Nephron (organoid): ENCODE data around the gene VAPB.

Experiments used
- H3K27ac Mint-ChIP-seq, 3 experiments: 2 replicates each; pipeline ENCODE4 v1.8.0; 2020; ENCODE audit warnings: mixed read lengths in 3 of 3, mild to moderate bottlenecking in 2 of 3, moderate library complexity in 1 of 3
- H3K27me3 Mint-ChIP-seq: 2 replicates; pipeline ENCODE4 v1.8.0; 2021; ENCODE audit warnings: low read depth, mild to moderate bottlenecking, moderate library complexity, mixed read lengths
- H3K36me3 Mint-ChIP-seq: 2 replicates; pipeline ENCODE4 v1.8.0; 2020; ENCODE audit warnings: low read depth, mixed read lengths
- H3K4me1 Mint-ChIP-seq: 2 replicates; pipeline ENCODE4 v1.8.0; 2020; ENCODE audit warnings: mixed read lengths
- H3K4me3 Mint-ChIP-seq, 3 experiments: 2 replicates each; pipeline ENCODE4 v1.8.0; 2020; ENCODE audit warnings: mild to moderate bottlenecking in 3 of 3, mixed read lengths in 3 of 3, moderate library complexity in 2 of 3
- H3K9me3 Mint-ChIP-seq: 2 replicates; pipeline ENCODE4 v1.8.0; 2020; ENCODE audit warnings: mixed read lengths
- CTCF ChIP-seq, 3 experiments: fragments of 200-600 bp; sonication (generic); IDR thresholded peaks; one replicate each; pipeline ENCODE4 v1.5.0; 2021; ENCODE audit warnings: antibody characterized with exemption in 3 of 3; ENCODE audit not compliant: unreplicated experiment in 3 of 3

The VAPB gene

GRCh38 chr20:58384821-58385220 is 4.2 kb upstream of the VAPB start:
- H3K36me3 Mint-ChIP-seq = no peaks in the 10 kb centered on the region
- H3K4me1 Mint-ChIP-seq = no peaks in the 10 kb centered on the region
- H3K27ac Mint-ChIP-seq = no peak overlapping the region
- peaks cover 27% of the 10 kb centered on the region for H3K9me3 Mint-ChIP-seq
- peak overlapping the region in 1 of 3 experiments; percentile 55 for H3K4me3 Mint-ChIP-seq
- no peak for TF ChIP-seq CTCF (IDR thresholded peaks at IDR 0.05; ENCODE audit: unreplicated experiment in 3 of 3)
- peaks cover 14% of the 10 kb centered on the region for H3K27me3 Mint-ChIP-seq

GRCh38 chr20:58388028-58388601 is 914 bp upstream of the VAPB start:
- Mint-ChIP-seq H3K27me3 (peaks cover 14% of the 10 kb centered on the region), H3K4me1 (peaks cover 28% of the 10 kb centered on the region), H3K9me3 (peaks cover 3% of the 10 kb centered on the region), H3K4me3 (peak overlapping the region; percentile 64 to 87 (median 85)), H3K36me3 (peaks cover 22% of the 10 kb centered on the region), H3K27ac (no peak overlapping the region)
- no peak for TF ChIP-seq CTCF (IDR thresholded peaks at IDR 0.05; ENCODE audit: unreplicated experiment in 3 of 3)

- H3K27me3 Mint-ChIP-seq = peaks cover 10% of the 10 kb centered on the region
- peaks cover 3% of the 10 kb centered on the region for H3K9me3 Mint-ChIP-seq
- peak overlapping the region; percentile 92 to 94 (median 94) for H3K4me3 Mint-ChIP-seq
- peaks cover 34% of the 10 kb centered on the region for H3K36me3 Mint-ChIP-seq
- H3K27ac Mint-ChIP-seq = peak overlapping the region; percentile 69 to 97 (median 93)
- H3K4me1 Mint-ChIP-seq = peaks cover 39% of the 10 kb centered on the region
- TF ChIP-seq CTCF (IDR thresholded peaks at IDR 0.05; ENCODE audit: unreplicated experiment in 3 of 3) = no peak
Measured at GRCh38 chr20:58389324-58389967, 417 bp downstream of the VAPB start.

GRCh38 chr20:58389968-58390658 is 1.1 kb downstream of the VAPB start:
- H3K4me1 Mint-ChIP-seq = peaks cover 39% of the 10 kb centered on the region
- TF ChIP-seq CTCF (IDR thresholded peaks at IDR 0.05; ENCODE audit: unreplicated experiment in 3 of 3) = no peak
- peaks cover 38% of the 10 kb centered on the region for H3K36me3 Mint-ChIP-seq
- peak overlapping the region; percentile 69 to 97 (median 93) for H3K27ac Mint-ChIP-seq
- peak overlapping the region; percentile 92 to 94 (median 94) for H3K4me3 Mint-ChIP-seq
- H3K27me3 Mint-ChIP-seq = peaks cover 7% of the 10 kb centered on the region
- H3K9me3 Mint-ChIP-seq = peaks cover 3% of the 10 kb centered on the region

- no peak for TF ChIP-seq CTCF (IDR thresholded peaks at IDR 0.05; ENCODE audit: unreplicated experiment in 3 of 3)
- peaks cover 38% of the 10 kb centered on the region for H3K36me3 Mint-ChIP-seq
- H3K4me3 Mint-ChIP-seq = peak overlapping the region; percentile 92 to 94 (median 94)
- H3K27ac Mint-ChIP-seq = peak overlapping the region; percentile 69 to 97 (median 93)
- peaks cover 3% of the 10 kb centered on the region for H3K9me3 Mint-ChIP-seq
- H3K27me3 Mint-ChIP-seq = peaks cover 7% of the 10 kb centered on the region
- peaks cover 39% of the 10 kb centered on the region for H3K4me1 Mint-ChIP-seq
Measured at GRCh38 chr20:58390659-58391035, 1.6 kb downstream of the VAPB start.
